ENCODE results near the gene FAM193A.
"Not testable (repeated sequence)": the region's sequence is repeated elsewhere in the genome, so short reads cannot be mapped to it uniquely, and the experiment has no call there.

FAM193A gene

DNA sequence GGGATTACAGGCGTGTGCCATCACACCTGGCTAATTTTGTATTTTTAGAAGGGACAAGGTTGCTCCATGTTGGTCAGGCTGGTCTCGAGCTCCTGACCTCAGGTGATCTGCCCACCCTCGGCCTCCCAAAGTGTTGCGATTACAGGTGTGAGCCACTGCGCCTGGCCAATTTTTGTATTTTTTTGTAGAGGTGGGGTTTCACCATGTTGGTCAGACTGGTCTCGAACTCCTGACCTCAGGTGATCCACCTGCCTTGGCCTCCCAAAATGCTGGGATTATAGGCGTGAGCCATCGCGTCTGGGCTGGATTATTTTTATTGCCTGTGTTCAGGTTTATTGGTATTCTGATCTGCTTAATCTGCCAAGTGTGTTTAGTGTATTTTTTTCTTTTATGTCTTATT, 82.3 kb downstream of the FAM193A start:
- not testable (repeated sequence) for DNase-seq (ENCODE audit: low spot score)

DNA sequence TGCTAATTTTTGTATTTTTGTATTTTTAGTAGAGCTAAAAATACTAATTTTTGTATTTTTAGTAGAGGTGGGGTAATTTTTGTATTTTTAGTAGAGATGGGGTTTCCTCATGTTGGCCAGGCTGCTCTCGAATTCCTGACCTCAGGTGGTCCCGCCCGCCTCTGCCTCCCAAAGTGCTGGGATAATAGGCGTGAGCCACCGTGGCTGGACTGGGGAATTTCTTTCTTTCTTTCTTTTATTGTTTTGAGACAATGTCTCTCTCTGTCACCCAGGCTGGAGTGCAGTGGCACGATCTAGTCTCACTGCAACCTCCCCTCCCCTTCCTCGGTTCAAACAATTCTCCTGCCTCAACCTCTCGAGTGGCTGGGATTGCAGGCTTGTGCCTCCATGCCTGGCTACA, 83.0 kb downstream of the FAM193A start:
- no peak for DNase-seq (ENCODE audit: low spot score)

DNA sequence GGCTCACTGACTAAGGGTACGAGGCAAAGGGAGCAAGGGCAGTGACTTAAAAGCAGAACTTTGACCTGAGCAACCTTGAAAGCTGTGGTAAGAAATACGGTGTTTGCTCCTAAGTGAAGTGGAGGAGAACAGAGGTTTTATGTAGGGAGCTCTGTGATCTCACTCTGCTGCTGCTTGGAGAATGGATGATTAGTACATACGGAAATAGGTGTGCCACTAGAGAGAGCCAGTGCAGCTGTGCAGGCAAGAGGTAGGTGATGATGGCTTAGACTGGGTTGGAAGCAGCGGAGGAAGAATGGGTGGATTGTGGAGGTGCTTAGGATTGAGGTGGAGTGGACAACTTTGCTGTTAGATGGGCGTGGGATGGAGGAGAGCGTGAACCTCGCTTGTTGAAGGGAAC, 85.0 kb downstream of the FAM193A start:
- no peak for DNase-seq (ENCODE audit: low spot score)

DNA sequence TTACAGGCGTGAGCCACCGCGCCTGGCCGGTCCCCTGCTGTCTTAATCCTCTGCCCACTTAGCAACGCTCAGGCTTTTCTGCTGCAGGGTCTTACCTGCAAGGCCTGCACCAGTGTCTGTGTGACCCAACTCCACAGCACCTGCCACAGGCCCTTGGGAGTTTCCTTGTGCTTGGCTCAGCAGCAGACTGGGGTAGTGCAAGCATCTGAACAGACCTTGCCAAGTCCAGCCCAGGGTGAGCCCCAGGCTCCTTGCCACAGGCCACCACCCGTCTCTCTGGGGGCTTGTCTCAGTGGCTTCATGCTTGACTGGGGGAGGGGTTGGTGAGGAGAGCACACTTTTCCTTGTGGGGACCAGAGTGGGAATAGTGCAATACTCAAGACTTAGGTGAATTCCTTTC, 87.0 kb downstream of the FAM193A start:
- no peak for DNase-seq (ENCODE audit: low spot score)

DNA sequence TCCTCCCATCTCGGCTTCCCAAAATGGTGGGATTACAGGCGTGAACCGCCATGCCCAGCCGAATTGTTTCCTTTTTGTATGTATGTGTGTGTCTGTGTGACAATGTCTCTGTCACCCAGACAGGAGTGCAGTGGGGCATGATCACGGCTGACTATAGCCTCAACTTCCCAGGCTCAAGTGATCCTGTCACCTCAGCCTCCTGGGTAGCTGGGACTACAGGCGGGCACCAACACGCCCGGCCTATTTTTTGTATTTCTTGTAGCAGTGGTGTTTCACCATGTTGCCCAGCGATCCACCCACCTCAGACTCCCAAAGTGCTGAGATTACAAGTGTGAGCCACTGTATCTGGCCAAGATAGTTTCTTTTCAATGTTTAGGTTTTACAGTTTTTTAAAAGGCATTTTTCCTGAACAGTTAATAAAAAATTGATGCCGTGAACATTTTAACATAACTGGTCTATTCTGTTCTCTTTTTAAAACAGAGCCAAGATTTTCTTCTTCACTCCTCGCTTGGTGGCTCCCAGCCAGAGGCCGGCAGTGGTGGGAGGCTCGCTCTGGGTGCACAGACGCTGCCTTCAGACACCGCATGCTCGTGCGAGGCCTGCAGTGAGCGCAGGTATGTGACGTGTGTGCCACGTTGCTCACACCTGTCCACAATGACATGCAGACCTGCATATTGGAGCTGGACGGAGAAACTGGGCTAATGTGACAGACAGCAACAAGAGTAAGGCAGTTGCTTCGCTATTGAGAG, 88.5 kb downstream of the FAM193A start:
- no peak for DNase-seq (ENCODE audit: low spot score)

DNA sequence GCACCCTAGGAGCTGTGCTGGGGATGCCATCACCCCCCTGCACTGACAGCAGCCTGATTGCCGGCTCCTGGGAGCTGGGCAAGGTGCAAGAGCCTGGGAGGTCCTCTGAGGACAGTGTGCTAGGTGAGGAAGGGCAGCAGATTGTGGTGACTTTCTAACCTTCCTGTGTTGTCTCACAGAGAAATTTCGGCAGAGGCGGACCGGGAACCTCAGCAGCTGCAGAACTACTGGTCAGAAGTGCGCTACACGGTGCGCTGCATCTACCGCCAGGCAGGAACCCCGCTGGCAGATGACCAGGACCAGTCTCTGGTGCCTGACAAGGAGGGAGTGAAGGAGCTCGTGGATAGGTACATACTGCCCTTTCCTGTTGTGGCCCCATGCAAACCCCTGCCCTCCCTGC, 89.8 kb downstream of the FAM193A start:
- no peak for DNase-seq (ENCODE audit: low spot score)

DNA sequence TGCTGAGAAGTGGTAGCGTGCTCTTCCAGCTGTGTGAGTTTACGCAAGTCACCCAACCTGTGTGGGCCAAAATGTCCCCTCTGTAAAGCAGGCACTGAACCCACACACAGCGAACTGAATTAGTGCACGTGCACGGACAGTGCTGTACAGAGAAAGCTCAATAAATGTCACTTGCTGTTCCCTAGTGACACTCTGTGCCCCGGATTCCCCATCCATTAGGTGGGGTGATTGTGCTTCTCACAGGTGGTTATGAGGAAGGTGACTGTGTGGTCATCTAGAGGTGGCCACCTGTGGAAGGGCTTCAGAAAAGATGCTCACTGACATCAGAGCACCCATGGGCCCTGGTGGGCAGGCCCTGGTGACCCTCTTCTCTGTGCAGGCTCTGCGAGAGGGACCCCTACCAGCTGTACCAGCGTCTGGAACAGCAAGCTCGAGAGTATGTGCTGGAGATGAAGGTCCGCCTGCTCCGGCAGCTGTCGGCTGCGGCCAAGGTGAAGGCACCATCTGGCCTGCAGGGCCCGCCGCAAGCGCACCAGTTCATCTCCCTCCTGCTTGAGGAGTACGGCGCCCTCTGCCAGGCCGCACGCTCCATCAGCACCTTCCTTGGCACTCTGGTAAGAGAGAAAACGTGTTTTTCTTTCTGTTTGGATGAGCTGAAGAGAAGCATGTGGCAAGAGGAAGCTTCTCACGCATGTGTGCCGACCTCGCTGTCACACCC, 94.3 kb downstream of the FAM193A start:
- no peak for DNase-seq (ENCODE audit: low spot score)

DNA sequence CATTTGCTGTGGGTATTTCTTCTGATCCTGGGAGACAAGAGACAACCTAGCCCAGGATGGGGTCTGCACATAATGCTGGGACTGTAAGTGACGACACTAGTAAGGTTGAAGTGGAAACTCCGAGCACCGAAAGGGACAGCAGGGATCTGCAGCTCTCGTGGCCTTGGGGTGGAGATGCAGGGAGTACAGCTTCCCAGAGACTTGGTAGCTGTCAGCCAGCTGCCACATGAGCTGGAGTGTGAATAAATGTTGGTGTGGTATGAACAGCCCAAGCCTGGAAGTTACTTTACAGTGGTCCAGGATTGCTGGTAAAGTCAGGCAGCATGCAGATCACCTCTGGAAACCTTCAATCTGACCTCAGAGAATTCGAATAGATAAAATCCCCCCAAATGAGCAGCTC, 97.6 kb downstream of the FAM193A start:
- no peak for DNase-seq (ENCODE audit: low spot score)

DNA sequence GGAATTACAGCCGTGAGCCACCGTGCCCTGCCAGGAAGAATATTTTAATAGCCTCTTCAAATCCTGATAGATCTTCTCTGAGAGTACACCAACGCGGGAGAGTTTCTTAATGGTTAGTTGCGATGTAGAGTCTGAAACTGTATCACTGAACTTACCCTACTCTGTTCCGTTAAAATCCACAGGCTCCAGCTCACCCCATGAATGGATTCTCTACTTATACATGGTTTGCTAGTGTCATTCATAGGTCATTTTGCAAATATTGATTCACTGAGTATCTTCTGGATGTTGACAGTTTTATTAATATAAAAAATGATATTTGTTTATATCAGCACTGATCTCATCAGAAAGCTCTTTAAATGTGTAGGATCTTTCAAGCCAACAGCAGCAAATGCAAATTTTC, 99.9 kb downstream of the FAM193A start:
- DNase-seq (ENCODE audit: low spot score) = no peak

DNA sequence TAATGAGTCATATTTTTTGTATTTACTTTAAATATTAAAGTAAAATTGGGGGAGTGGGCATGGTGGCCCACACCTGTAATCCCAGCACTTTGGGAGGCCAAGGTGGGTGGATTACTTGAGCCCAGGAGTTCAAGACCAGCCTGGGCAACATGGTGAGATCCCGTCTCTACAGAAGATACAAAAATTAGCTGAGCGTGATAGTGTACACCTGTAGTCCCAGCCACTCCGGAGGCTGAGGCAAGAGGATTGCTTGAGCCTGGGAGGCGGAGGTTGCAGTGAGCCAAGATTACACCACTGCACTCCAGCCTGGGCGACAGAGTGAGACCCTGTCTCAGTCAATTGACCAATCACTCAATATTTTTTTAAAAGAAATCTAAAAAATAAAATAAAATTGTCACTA, 100.5 kb downstream of the FAM193A start:
- DNase-seq (ENCODE audit: low spot score) = not testable (repeated sequence)

DNA sequence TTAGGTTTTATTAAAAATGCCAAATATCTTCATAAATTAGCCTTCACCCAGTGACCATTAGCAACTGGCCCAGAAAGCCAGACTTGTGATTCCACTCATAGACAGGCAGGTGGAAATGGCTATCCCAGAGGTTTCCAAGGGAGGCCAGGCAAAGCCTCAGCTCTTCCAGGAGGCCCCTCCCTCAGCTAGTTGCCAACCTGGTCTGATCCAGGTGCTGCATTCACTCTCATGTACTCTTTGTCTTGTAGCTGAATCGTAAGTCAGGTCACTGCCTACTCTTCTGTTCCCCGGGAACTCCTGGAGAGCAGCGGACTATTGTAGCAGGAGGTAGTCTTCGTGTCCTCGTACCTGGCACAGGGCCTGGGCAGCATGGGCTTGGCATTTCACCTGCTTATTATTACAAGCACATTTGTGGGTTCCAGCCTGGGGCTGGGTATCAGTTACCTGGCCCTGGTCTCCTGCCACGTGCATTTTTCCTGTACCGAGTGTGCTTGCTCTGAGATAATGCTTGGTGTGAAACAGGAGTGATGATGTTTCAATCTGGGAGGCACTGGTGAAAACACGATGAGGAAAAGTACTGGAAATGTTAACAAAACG, 101.6 kb downstream of the FAM193A start:
- DNase-seq (ENCODE audit: low spot score) = peak; percentile 61

DNA sequence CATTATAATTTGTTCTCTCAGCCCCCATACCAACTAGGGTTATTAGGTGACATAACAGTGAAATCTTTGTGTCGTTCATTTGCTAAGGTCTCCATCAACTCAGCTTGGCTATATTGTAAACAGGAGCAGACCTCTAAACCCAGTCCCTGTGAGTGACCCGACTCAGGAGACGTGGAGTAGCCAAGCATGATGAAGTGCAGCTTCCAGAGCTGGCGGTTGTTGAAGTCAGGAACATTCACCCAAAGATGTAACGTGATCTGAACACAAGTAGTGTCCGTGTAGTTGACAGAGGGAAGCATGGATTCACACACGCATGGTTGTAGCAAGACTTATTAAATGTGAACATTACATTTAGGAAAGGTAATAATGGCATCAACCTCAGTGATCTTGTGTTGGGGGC, 102.3 kb downstream of the FAM193A start:
- DNase-seq (ENCODE audit: low spot score) = no peak

DNA sequence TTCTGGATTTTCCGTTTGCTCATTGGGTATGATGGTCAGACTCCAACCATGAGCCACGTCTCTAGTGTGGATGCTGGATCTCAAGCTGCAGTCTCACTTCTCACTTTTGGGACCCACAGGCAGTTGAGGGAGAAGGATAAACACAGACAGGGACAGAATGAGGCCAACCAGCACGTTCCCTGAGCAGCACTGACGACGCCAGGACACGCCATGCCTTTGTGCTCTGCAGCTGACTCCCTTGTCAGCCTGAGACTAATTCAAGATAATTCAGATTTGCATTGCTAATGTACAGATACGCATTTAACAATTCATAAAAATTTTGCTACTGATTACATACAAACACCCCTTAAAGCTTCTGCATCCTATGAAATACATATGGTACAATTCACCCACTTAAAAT, 106.5 kb downstream of the FAM193A start:
- no peak for DNase-seq (ENCODE audit: low spot score)

DNA sequence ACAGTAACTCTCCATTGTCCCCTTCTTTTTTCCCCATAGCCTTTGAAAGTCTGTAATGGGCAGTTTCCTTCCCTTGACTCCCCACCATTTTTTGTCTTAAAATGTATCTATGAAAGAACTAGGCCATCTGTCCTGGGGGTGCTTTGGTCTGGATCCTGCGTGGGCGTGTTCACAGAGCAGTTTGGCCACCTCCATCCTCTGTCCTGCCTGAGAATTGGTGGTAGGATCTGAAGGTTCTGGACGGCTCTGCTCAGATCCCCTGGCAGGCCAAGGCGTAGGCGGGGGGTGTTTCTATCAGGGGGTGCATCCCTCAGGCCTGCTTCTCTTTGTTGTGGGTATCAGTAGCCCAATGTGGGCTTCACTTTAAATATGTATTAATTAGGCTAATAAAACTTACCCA, 107.1 kb downstream of the FAM193A start:
- peak; percentile 39 for DNase-seq (ENCODE audit: low spot score)

DNA sequence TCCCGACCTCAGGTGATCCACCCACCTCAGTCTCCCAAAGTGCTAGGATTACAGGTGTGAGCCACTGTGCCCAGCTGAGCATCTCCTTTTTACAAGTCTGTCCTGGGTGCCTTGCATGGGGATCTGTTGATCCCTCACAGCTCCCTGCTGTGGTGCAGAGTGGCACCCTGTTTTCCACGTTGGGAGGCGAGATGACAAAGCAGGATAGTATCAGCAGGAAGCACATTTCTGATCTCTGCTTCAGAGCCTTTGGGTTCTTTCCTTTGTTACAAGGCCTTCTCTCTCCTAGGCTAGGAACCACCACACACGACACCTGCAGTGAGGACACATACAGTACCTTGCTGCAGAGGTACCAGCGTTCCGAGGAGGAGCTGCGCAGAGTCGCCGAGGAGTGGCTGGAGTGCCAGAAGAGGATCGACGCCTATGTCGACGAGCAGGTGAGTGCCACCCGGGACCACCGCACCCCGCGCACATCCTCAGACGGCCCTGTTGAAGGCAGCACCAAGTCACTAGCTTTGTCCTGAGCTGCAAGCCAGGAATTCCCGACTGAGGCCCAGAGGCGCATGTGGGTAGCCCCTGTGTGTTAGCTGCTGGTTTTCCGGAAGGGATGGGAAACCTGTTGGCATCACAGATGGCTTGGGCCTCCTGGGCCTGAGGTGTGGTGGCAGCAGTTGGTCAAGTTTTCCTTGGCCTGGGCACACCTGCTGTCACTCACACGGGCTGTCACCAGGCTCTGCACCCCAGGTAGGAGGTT, 110.1 kb downstream of the FAM193A start:
- no peak for DNase-seq (ENCODE audit: low spot score)

DNA sequence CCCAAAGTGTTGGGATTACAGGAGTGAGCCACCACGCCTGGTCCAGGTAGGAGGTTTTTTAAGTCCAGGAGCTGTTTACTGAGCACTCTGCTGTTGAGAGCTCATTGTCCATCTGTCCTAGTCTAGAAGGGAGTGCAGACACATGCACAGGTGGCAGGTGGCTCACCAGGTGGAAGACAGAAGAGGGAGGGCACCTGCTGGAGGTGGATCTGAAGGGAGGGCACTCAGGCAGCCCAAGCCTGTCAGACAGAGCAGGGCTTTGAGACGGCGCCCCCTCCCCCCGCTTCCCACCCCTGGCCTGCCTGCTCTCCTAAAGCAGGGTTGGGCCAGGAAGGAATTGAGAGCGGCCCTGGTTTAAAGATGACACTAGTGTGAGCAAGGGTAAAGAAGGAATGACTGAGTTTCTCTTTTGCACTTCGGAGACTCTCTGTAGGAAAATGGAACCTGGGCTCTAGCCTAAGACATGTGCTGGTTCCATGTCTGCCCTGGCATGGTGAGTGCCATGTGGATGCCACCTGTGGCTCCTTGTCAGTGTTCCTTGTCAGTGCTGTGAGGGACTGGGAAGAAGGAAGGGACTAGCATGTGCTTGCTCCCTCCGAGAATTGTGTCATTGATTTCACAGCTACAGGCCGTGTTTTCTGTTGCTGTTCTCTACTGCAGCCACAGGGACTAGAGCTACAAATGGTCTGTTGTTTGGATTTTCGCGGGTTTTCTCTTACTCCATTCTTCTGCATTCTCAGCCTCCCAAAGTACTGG, 111.1 kb downstream of the FAM193A start:
- DNase-seq (ENCODE audit: low spot score) = no peak

DNA sequence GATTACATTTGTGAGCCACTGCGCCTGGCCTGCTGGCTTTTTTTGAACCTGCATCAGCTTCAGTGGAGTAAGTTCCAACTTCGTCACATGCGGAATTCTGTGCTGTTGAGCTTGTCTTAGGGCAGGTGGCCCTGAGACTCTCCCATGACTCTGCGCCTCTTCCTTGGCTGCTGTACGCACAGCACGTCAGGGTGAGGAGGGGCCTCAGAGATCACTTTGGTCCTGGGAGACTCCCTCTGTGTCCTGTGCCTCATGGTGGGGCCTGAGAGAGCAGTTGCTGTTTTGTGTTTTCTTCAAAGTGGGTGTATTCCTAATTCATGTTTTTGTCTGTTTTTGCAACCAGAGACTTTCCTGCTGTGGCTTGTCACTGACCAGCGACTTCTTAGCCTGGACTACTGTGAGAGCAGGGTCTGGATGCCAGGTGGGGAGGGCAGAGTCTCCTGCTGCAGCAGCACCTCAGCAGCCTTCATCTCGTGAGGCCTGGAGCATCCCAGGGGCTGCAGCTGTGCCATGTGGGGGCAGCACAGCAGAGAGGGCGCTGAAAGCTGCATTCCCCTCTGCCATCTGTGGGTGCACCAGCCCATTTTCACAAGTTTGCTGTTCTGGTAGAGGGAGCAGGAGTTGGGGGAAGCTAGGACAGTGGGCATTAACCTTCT, 111.8 kb downstream of the FAM193A start:
- no peak for DNase-seq (ENCODE audit: low spot score)

DNA sequence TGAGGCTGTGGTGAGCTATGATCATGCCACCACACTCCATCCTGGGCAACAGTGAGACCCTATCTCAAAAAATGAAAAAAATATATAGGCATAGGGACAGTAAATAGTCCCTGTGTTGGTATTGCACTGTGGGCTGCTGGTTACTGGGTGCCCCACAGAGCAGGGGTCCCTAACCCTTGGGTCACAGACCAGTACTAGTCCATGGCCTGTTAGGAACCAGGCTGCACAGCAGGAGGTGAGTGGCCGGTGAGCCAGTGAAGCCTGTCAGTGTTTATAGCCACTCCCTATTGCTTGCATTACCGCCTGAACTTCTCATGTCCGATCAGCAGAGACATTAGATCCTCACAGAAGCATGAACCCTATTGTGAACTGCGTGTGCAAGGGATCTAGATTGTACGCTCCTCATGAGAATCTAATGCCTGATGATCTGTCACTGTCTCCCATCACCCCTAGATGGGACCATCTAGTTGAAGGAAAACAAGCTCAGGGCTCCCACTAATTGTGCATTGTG, 113.2 kb downstream of the FAM193A start:
- DNase-seq (ENCODE audit: low spot score) = no peak

DNA sequence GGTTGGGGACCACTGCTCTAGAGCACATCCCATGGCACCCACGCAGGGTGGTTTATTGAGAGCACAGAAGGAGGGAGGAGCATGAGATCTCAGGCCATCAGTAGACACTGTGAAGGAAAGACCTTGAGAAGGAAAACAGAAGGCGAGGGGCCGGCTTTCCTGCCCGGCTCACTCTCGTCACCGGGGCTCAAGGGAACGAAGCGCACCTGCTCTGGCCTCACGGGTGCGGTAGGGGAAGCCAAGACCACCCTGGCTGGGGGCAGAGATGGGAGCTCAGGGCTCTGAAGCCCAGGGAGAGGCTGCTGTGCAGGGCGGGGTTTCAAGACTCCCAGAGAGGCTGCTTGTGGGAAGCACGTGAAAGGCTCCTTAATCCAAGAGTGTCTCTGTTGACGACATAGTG, 113.8 kb downstream of the FAM193A start:
- no peak for DNase-seq (ENCODE audit: low spot score)

DNA sequence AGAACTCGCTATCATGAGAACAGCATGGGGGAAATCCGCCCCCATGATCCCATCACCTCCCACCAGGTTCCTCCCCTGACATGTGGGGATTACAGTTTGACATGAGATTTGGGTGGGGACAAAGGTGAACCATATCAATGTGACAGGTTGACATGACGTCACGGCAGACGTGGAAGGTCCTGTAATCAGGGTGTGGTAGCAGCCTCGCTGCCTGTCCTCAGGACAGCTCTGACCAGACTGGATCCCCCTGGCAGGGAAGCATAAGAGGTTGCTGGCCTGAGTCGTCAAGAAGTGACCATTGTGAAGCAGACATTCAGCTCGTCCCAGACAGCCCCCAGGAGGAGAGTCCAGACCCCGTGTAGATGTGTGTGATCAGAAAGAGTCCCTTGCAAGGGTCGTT, 115.1 kb downstream of the FAM193A start:
- no peak for DNase-seq (ENCODE audit: low spot score)

DNA sequence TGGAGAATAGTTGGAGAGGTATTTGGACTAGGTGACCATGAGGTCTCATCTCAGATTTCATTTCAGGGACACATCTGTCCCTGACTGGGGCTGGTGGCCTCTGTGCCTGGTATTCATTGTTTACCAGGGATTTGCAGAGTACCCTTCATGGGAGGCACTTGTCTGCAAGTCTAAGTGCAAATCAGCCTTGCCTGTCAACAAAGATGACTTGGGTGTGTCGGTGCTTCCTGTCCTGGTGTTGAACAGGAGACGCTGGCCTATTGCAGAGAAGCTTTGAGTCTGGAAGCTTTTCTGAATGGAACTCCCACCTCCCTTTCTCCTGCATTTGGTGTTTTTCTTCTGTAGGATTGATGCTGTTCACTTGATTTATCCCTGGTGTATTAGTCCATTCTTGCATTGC, 115.6 kb downstream of the FAM193A start:
- DNase-seq (ENCODE audit: low spot score) = no peak
